Naive thymus-derived CD4-positive, alpha-beta T cell (primary cell): Measurements from ENCODE around the gene SLC43A1. TPM values are rescaled to one million over a fixed set of nuclear protein-coding genes. Genes with fewer than 3 reads are reported as not detected.
A peak's percentile ranks its signal among the peaks of the same experiment; 100 is the strongest.

ENCODE experiments used
- ATAC-seq: fragments of 150-1000 bp; cut with Tn5 transposase; 2 replicates; pipeline ENCODE4 v1.10.0; 2021; ENCODE audit warnings: mild to moderate bottlenecking, moderate library complexity
- CTCF ChIA-PET: fragments of 350-600 bp; sonication (Branson Sonifier 250); formaldehyde crosslinking; loops from one replicate; lab custom pipeline; 2021; ENCODE audit warnings: antibody characterized with exemption; lab: Charles Lee
- POLR2A ChIA-PET: fragments of 350-600 bp; sonication (Branson Sonifier 250); formaldehyde crosslinking; loops from one replicate; lab custom pipeline; 2021; ENCODE audit warnings: antibody characterized with exemption, inconsistent platforms; lab: Charles Lee
- DNase-seq, 9 donors: peaks; one replicate each; pipeline versions ENCODE4 v3.0.0 to v3.0.0-alpha.2; 2020 to 2022; ENCODE audit warnings: mixed read lengths in 1 of 9
- H3K27ac ChIP-seq: one replicate; pipeline ENCODE4 v1.7.0; 2013; ENCODE audit warnings: mild to moderate bottlenecking, low read depth, low read length, moderate library complexity
- H3K27me3 ChIP-seq, 2 donors: one replicate each; pipeline ENCODE4 v1.7.0; 2013; ENCODE audit warnings: low read length in 2 of 2, mild to moderate bottlenecking in 2 of 2, moderate library complexity in 2 of 2; ENCODE audit not compliant: control insufficient read depth in 2 of 2, insufficient read depth in 2 of 2
- H3K36me3 ChIP-seq, 3 experiments: 1 replicate in 2 of 3; 2 replicates in 1 of 3; pipeline ENCODE4 v1.7.0; 2013; ENCODE audit warnings: low read length in 3 of 3, mild to moderate bottlenecking in 3 of 3, moderate library complexity in 1 of 3; ENCODE audit not compliant: insufficient read depth in 3 of 3, control insufficient read depth in 2 of 3
- H3K4me1 ChIP-seq, 2 donors: one replicate each; pipeline ENCODE4 v1.7.0; 2013; ENCODE audit warnings: low read length in 2 of 2, mild to moderate bottlenecking in 2 of 2, moderate library complexity in 1 of 2; ENCODE audit not compliant: control insufficient read depth in 2 of 2, insufficient read depth in 2 of 2
- H3K4me3 ChIP-seq: 2 replicates; pipeline ENCODE4 v1.7.0; 2013; ENCODE audit warnings: mild to moderate bottlenecking, low read length
- H3K9me3 ChIP-seq, 3 experiments: 1 replicate in 2 of 3; 2 replicates in 1 of 3; pipeline ENCODE4 v1.7.0; 2013; ENCODE audit warnings: low read length in 3 of 3; ENCODE audit not compliant: control insufficient read depth in 2 of 3
- H3K27ac Mint-ChIP-seq, 9 donors: one replicate each; pipeline ENCODE4 v1.8.0; 2020 to 2022; ENCODE audit warnings: mixed read lengths in 9 of 9, mild to moderate bottlenecking in 8 of 9, moderate library complexity in 5 of 9, inconsistent platforms in 2 of 9
- H3K27me3 Mint-ChIP-seq, 5 donors: one replicate each; pipeline ENCODE4 v1.8.0; 2021 to 2022; ENCODE audit warnings: mixed read lengths in 5 of 5, mild to moderate bottlenecking in 1 of 5
- H3K36me3 Mint-ChIP-seq, 5 donors: one replicate each; pipeline ENCODE4 v1.8.0; 2020 to 2022; ENCODE audit warnings: mixed read lengths in 5 of 5, mild to moderate bottlenecking in 3 of 5, inconsistent platforms in 1 of 5
- H3K4me1 Mint-ChIP-seq, 7 donors: one replicate each; pipeline ENCODE4 v1.8.0; 2020 to 2022; ENCODE audit warnings: mixed read lengths in 7 of 7, mild to moderate bottlenecking in 3 of 7, inconsistent platforms in 1 of 7
- H3K4me3 Mint-ChIP-seq, 10 donors: one replicate each; pipeline ENCODE4 v1.8.0; 2020 to 2022; ENCODE audit warnings: mild to moderate bottlenecking in 10 of 10, mixed read lengths in 10 of 10, moderate library complexity in 6 of 10, inconsistent platforms in 2 of 10
- H3K9me3 Mint-ChIP-seq, 11 donors: one replicate each; pipeline ENCODE4 v1.8.0; 2020 to 2022; ENCODE audit warnings: mixed read lengths in 11 of 11, mild to moderate bottlenecking in 4 of 11, inconsistent platforms in 1 of 11, moderate library complexity in 1 of 11
- intact Hi-C, 2 donors: fragments of 100-400 bp; cut with micrococcal nuclease; formaldehyde crosslinking; loops; one replicate each; pipeline ENCODE4 v1.15.1; 2023
- polyA plus RNA-seq, 2 donors: library from polyadenylated mRNA; unstranded; fragments of 300-500 nt; fragmentation: Illumina TruSeq; gene quantifications; one replicate each; pipeline ENCODE4 v1.2.3, GENCODE V29; 2021
- total RNA-seq, 6 experiments: library from RNA in 5 of 6; stranded (reverse) in 5 of 6; gene quantifications; 1 replicate in 5 of 6; 2 replicates in 1 of 6; pipeline ENCODE4 v1.2.3 and lab custom pipeline; 2021 to 2026

SLC43A1 gene
- total and polyA plus RNA-seq, 7 experiments from 2014 or later, result 10.1 to 19.2 (median 15.4) TPM

DNA sequence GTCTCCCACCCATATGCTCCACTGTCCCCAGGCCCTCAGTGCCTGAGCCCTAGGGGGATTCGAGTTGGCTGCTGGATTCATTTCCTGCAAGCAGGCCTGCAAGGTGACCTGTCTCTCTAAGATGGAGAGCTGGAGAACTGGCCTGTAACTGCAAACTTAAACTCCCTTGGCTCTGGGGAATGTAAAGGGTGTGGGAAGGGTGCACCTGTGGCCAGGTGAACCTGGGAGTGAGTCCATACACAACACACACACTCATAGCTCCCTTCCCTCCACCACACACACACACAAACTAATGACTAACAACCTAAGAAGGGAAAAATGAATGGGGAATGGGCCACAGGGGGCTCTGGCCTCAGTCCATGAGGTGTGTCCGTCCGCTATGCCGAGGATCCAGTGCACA, 36.4 kb upstream of the SLC43A1 start:
- Mint-ChIP-seq H3K36me3 (peaks cover 0 to 36% (median 22%) of the 10 kb centered on the region in 5 donors), H3K4me1 (peaks cover 5 to 12% (median 8%) of the 10 kb centered on the region in 7 donors), H3K9me3 (no peaks in the 10 kb centered on the region), H3K27ac (peak overlapping the region in 2 of 9 donors; percentile 45 to 46), H3K4me3 (no peak overlapping the region), H3K27me3 (no peaks in the 10 kb centered on the region)
- peaks cover 29 to 95% (median 43%) of the 10 kb centered on the region in 3 experiments for H3K36me3 ChIP-seq
- no peaks in the 10 kb centered on the region for H3K9me3 ChIP-seq
- ChIA-PET CTCF (interaction anchor here (0.6 kb wide), 2 partner anchors 11 to 92 kb away, joined by 3 to 4 read pairs; no protein-coding TSS in a partner anchor), POLR2A (no interaction called here)
- peaks cover 3 to 12% of the 10 kb centered on the region in 2 donors for H3K4me1 ChIP-seq
- DNase-seq, result no peak
- no peak for ATAC-seq
- no peak overlapping the region for H3K4me3 ChIP-seq
- no peak overlapping the region for H3K27ac ChIP-seq
- intact Hi-C loops, result no loop called here
- no peaks in the 10 kb centered on the region for H3K27me3 ChIP-seq

DNA sequence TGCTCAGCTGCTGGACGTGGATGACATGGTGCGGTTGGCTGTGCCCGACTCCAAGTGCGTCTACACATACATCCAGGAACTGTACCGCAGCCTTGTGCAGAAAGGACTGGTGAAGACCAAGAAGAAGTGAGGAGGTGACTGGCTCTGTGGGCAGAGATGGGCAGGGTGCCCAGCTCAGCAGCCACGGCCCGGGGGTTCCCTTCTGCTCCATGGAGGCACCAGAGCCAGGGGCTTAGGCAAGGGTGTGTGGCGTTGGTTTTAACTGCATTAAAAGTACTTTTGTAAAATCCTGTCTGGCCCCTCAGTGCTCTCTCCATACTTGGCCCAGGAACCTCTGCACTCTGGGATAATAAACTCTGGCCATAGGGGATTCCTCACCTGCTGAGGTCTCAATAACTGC, 34.5 kb upstream of the SLC43A1 start:
- H3K36me3 Mint-ChIP-seq, result peaks cover 0 to 35% (median 16%) of the 10 kb centered on the region in 5 donors
- H3K4me3 ChIP-seq, result no peak overlapping the region
- intact Hi-C loops, result no loop called here
- no peak for ATAC-seq
- peak overlapping the region in 2 of 9 donors; percentile 28 for H3K27ac Mint-ChIP-seq
- DNase-seq, result no peak
- H3K4me3 Mint-ChIP-seq, result no peak overlapping the region
- H3K27ac ChIP-seq, result no peak overlapping the region
- no peaks in the 10 kb centered on the region for H3K9me3 ChIP-seq
- H3K27me3 Mint-ChIP-seq, result no peaks in the 10 kb centered on the region
- H3K4me1 ChIP-seq, result peaks cover 0 to 12% of the 10 kb centered on the region in 2 donors
- peaks cover 29 to 85% (median 38%) of the 10 kb centered on the region in 3 experiments for H3K36me3 ChIP-seq
- POLR2A ChIA-PET, result no interaction called here
- no peaks in the 10 kb centered on the region for H3K27me3 ChIP-seq
- CTCF ChIA-PET, result interaction anchor here (0.6 kb wide), 1 partner anchor 225 kb away, joined by 4 read pairs; no protein-coding TSS in a partner anchor
- no peaks in the 10 kb centered on the region for H3K9me3 Mint-ChIP-seq
- H3K4me1 Mint-ChIP-seq, result peaks cover 0 to 8% (median 2%) of the 10 kb centered on the region in 7 donors

DNA sequence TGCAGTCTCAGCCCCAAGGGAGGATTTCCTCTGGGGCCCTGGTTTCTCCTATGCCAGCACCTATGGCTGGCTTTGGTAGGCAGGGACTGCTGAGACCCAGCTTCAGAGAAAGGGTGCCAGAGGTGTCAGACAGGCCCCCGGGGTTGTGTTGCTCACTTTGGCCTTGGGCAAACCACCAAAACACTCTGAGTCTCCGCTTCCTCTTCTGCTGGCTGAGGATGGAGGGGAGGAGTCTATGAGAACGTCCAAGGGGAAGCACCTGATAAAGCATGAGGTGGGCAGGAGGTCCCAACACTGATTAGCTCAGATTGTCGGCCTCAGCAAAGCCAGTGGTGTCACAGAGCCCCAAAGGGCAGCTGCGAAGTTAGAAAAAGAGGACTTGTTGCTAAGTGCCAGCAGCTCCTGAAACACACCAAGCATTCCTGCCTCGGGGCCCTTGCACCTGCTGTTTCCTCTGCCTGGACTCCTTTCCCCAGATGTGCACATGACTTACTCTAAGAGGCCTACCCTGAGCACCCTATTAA, 32.4 kb upstream of the SLC43A1 start:
- CTCF ChIA-PET, result interaction anchor here (0.7 to 1.6 kb wide), 4 partner anchors 18 to 223 kb away, joined by 3 to 6 read pairs (median 3); no protein-coding TSS in a partner anchor
- H3K27me3 Mint-ChIP-seq, result no peaks in the 10 kb centered on the region
- no peak overlapping the region for H3K27ac ChIP-seq
- peaks cover 0 to 12% of the 10 kb centered on the region in 2 donors for H3K4me1 ChIP-seq
- POLR2A ChIA-PET, result interaction anchor here (0.5 to 0.6 kb wide), 2 partner anchors 88 to 1064 kb away, joined by 4 to 7 read pairs; no protein-coding TSS in a partner anchor
- no peak overlapping the region for H3K4me3 Mint-ChIP-seq
- peaks cover 0 to 1% (median 0%) of the 10 kb centered on the region in 11 donors for H3K9me3 Mint-ChIP-seq
- peak overlapping the region in 7 of 9 donors; percentile 0 to 78 (median 56) for H3K27ac Mint-ChIP-seq
- H3K36me3 Mint-ChIP-seq, result peaks cover 0 to 24% (median 12%) of the 10 kb centered on the region in 5 donors
- DNase-seq (no peak), ATAC-seq (peak; percentile 46)
- peaks cover 0 to 7% (median 2%) of the 10 kb centered on the region in 7 donors for H3K4me1 Mint-ChIP-seq
- intact Hi-C loops, result no loop called here
- no peaks in the 10 kb centered on the region for H3K27me3 ChIP-seq
- H3K36me3 ChIP-seq, result peaks cover 14 to 65% (median 20%) of the 10 kb centered on the region in 3 experiments
- H3K9me3 ChIP-seq, result no peaks in the 10 kb centered on the region
- no peak overlapping the region for H3K4me3 ChIP-seq

DNA sequence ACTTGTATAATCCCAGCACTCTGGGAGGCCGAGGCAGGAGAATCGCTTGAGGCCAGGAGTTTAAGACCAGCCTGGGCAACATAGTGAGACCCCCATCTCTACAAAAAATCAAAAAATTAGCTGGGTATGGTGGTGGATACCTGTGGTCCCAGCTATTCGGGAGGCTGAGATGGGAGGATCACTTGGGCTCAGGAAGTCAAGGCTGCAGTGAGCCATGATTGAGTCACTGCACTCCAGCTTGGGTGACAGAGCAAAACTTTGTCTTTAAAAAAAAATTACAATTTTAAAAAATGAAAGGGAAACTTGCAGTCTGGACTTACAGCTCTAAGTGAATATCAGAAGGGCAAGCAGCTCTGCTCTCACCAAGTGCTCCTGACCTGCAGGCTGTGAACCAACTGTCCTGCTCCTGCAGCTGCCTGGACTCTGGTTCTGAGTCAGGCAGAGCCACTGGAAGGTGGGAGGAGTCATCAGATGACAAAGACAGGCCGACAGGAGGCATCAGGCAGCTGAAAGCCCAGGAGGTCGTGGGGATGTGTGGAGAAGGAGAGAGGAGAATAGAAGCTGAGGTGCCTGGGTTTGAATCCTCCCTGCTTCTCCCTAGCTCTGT, 31.5 kb upstream of the SLC43A1 start:
- no peak for DNase-seq
- Histone ChIP-seq H3K4me3 (no peak overlapping the region), H3K27me3 (no peaks in the 10 kb centered on the region), H3K9me3 (no peaks in the 10 kb centered on the region), H3K36me3 (peaks cover 11 to 55% (median 14%) of the 10 kb centered on the region in 3 experiments), H3K27ac (no peak overlapping the region), H3K4me1 (peaks cover 0 to 12% of the 10 kb centered on the region in 2 donors)
- Mint-ChIP-seq H3K36me3 (peaks cover 0 to 23% (median 9%) of the 10 kb centered on the region in 5 donors), H3K4me1 (peaks cover 0 to 8% (median 3%) of the 10 kb centered on the region in 7 donors), H3K9me3 (peaks cover 0 to 1% (median 0%) of the 10 kb centered on the region in 11 donors), H3K4me3 (no peak overlapping the region), H3K27ac (peak overlapping the region in 4 of 9 donors; percentile 56 to 79 (median 67)), H3K27me3 (no peaks in the 10 kb centered on the region)
- ChIA-PET CTCF (interaction anchor here (0.8 to 1.6 kb wide), 3 partner anchors 18 to 23 kb away, joined by 3 to 6 read pairs (median 3); no protein-coding TSS in a partner anchor), POLR2A (interaction anchor here (1.0 kb wide), 1 partner anchor 16 kb away, joined by 3 read pairs; no protein-coding TSS in a partner anchor)
- intact Hi-C loops, result no loop called here
- no peak for ATAC-seq

DNA sequence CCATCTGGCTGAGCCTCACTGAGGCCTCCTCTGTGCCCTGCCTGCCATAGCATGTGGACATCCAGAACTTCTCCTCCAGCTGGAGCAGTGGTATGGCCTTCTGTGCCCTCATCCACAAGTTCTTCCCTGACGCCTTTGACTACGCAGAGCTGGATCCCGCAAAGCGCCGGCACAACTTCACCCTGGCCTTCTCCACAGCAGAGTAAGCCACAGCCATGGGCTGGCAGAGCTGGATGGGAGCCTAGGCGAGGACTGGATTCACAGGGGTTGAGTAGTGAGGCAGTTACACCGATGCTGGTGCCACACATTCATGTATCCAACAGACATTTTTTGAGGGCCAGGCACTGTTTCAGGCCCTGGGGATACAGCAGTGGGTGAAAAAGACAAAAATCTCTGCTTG, 30.9 kb upstream of the SLC43A1 start:
- Histone ChIP-seq H3K36me3 (peaks cover 11 to 50% (median 14%) of the 10 kb centered on the region in 3 experiments), H3K4me3 (no peak overlapping the region), H3K27ac (no peak overlapping the region), H3K9me3 (no peaks in the 10 kb centered on the region), H3K27me3 (no peaks in the 10 kb centered on the region), H3K4me1 (peaks cover 0 to 12% of the 10 kb centered on the region in 2 donors)
- H3K4me3 Mint-ChIP-seq, result no peak overlapping the region
- H3K4me1 Mint-ChIP-seq, result peaks cover 0 to 8% (median 3%) of the 10 kb centered on the region in 7 donors
- ChIA-PET POLR2A (interaction anchor here (1.0 kb wide), 1 partner anchor 16 kb away, joined by 3 read pairs; no protein-coding TSS in a partner anchor), CTCF (interaction anchor here (1.6 kb wide), 1 partner anchor 17 kb away, joined by 6 read pairs; no protein-coding TSS in a partner anchor)
- ATAC-seq, result no peak
- no peaks in the 10 kb centered on the region for H3K27me3 Mint-ChIP-seq
- peaks cover 0 to 18% (median 9%) of the 10 kb centered on the region in 5 donors for H3K36me3 Mint-ChIP-seq
- peak overlapping the region in 3 of 9 donors; percentile 43 to 59 (median 56) for H3K27ac Mint-ChIP-seq
- H3K9me3 Mint-ChIP-seq, result peaks cover 0 to 1% (median 0%) of the 10 kb centered on the region in 11 donors
- intact Hi-C loops, result no loop called here
- DNase-seq, result no peak

DNA sequence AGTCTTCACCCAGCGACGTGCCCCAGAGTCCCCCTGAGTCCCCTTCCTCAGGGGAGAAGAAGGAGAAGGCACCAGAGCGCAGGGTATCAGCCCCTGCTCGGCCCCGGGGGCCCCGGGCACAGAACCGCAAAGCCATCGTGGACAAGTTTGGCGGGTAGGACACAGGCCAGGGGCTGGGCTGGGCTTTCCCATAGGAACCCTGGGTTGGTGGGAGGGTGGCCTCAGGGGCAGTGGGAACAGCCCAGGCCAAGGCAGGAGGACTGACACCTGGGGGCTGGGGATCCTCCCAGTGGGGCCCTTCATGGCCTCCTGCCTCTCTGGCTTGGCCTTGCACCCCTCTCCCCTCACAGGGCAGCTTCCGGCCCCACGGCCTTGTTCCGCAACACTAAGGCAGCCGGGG, 30.4 kb upstream of the SLC43A1 start:
- DNase-seq, result no peak
- H3K9me3 Mint-ChIP-seq, result peaks cover 0 to 1% (median 0%) of the 10 kb centered on the region in 11 donors
- Histone ChIP-seq H3K36me3 (peaks cover 10 to 45% (median 14%) of the 10 kb centered on the region in 3 experiments), H3K27ac (no peak overlapping the region), H3K27me3 (no peaks in the 10 kb centered on the region), H3K9me3 (no peaks in the 10 kb centered on the region), H3K4me3 (no peak overlapping the region), H3K4me1 (peaks cover 0 to 12% of the 10 kb centered on the region in 2 donors)
- peaks cover 0 to 18% (median 9%) of the 10 kb centered on the region in 5 donors for H3K36me3 Mint-ChIP-seq
- ChIA-PET CTCF (no interaction called here), POLR2A (interaction anchor here (1.0 kb wide), 1 partner anchor 17 kb away, joined by 3 read pairs; no protein-coding TSS in a partner anchor)
- H3K4me1 Mint-ChIP-seq, result peaks cover 0 to 8% (median 3%) of the 10 kb centered on the region in 7 donors
- no peaks in the 10 kb centered on the region for H3K27me3 Mint-ChIP-seq
- H3K4me3 Mint-ChIP-seq, result no peak overlapping the region
- H3K27ac Mint-ChIP-seq, result no peak overlapping the region
- intact Hi-C loops, result no loop called here
- no peak for ATAC-seq
